AG10803 (cell line): ENCODE data around the gene FMNL2.

ENCODE experiments used
- DNase-seq: peaks from one replicate; pipeline ENCODE4 v3.0.0; 2010; ENCODE audit warnings: low read depth
- H3K4me3 ChIP-seq: 2 replicates; pipeline ENCODE4 v1.5.1; 2011; ENCODE audit warnings: mild to moderate bottlenecking, low read length, control low read depth
- CTCF ChIP-seq: conservative IDR thresholded peaks from 2 replicates; pipeline ENCODE4 v1.5.1; 2011; ENCODE audit warnings: mild to moderate bottlenecking, low read length, control low read depth, inconsistent platforms

The FMNL2 gene

GRCh38 chr2:152437276-152438108 lies 102.5 kb downstream of the FMNL2 start:
- H3K4me3 ChIP-seq: no peak overlapping the region
- no peak for TF ChIP-seq CTCF
- DNase-seq: no peak

GRCh38 chr2:152440049-152440448 lies 105.1 kb downstream of the FMNL2 start:
- no peak for DNase-seq
- no peak overlapping the region for H3K4me3 ChIP-seq
- no peak for TF ChIP-seq CTCF

GRCh38 chr2:152440460-152440859 lies 105.5 kb downstream of the FMNL2 start:
- TF ChIP-seq CTCF: no peak
- H3K4me3 ChIP-seq: no peak overlapping the region
- DNase-seq: no peak

- no peak for TF ChIP-seq CTCF
- no peak for DNase-seq
- H3K4me3 ChIP-seq: no peak overlapping the region
Observed at GRCh38 chr2:152441961-152442360, 107.0 kb downstream of the FMNL2 start.

GRCh38 chr2:152443771-152444170 lies 108.8 kb downstream of the FMNL2 start:
- H3K4me3 ChIP-seq: no peak overlapping the region
- no peak for TF ChIP-seq CTCF
- no peak for DNase-seq

- no peak overlapping the region for H3K4me3 ChIP-seq
- no peak for DNase-seq
- TF ChIP-seq CTCF: no peak
Observed at GRCh38 chr2:152444448-152444847, 109.5 kb downstream of the FMNL2 start.

- TF ChIP-seq CTCF: no peak
- H3K4me3 ChIP-seq: no peak overlapping the region
- DNase-seq: no peak
Observed at GRCh38 chr2:152445375-152445774, 110.4 kb downstream of the FMNL2 start.
